ENCODE measurements around the gene HACD1.

Gene HACD1

DNA sequence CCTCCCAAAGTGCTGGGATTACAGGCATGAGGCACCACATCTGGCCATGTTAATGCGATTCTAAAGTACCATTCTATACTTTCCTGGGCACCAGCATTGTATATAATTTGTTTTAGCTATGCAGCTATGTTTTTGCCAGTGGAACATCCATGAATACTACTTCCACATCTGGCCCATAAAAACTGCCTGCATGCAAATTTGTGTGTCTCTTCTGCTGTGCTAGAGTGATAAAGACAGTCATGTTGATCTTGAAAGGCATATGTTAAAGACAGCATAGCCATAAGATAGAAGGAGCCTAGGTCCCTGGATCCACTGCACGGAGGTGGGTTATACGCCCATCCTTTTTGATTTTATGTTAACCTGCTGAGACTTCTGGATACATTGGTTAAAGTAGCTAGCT is 52.3 kb downstream of the HACD1 start:
- DNase-seq = no peak

DNA sequence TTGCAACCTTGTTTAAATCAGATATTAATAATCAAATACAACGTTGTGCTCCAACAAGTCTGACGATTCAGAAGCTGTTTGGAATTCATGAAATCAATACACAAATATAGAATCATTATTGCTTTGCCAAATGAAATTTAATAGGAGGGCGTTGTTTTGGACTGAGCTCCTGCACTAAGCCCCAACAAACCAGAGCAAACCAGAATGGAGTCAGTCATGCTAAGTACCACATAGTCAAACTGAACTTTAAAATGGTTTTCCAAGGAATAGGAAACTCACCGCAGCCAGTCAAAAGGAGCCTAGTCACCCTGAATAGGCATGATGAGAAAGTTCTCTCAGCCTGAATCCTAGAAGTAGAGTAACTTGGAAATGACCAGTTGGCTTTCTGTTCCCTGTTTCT is 53.7 kb downstream of the HACD1 start:
- no peak for DNase-seq

DNA sequence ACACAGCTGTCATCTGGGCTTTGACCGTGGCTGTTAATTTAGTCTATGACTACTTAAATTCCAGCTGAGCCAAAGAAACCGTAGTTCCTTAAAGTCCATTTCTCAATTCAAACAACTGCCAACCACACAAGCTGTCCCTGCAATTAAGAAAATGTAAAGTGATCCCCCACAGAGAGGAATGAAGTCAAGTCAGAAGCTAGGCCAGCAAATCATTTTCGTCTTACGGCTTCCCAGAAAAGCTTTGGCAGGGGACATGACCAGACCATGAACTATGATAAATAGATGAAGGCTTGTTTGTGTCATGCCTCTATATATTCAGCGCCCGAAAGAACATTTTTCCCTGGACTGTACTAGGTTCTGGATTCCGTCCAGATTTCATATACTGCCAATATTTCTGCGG is 54.6 kb downstream of the HACD1 start:
- DNase-seq = no peak

DNA sequence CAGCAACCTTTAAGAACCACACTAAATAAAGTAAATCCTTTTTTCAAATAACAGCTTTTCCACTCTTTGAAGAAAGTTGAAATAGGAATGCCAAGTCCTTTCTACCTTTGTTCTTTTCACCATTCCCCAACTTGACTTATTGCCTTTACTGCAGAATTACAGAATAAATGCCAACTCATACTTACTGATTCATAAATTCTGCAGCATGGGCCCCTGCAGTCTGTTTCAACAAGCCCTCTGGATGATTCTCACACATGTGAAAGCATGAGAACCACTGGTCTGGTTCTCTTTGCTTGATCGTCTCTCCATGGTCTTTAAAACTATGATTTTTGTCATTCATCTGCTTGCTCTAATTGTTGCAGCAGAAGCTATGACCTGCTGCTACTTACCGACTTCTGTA is 56.1 kb downstream of the HACD1 start:
- no peak for DNase-seq

DNA sequence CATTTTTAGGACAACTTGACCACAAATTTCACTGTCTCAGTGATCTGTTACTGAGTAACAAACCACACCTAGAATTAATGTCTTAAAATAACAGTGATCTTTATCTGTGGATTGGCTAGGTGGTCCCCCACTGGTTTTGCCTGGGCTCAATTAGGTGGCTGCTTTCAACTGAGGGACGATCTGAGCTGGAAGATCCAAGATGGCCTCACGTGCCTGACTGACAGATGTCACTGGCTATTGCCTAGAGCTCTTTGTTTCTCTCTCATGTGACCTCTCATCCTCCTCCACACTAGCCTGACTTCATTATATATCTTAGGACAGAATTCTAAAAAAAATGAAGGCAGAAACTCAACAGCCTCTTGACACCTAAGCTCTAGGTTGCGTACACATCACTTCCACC is 59.7 kb downstream of the HACD1 start:
- no peak for DNase-seq

- no peak for DNase-seq
Measured at GRCh38 chr10:17548770-17549169, 68.4 kb downstream of the HACD1 start.

GRCh38 chr10:17548162-17548561 is 69.0 kb downstream of the HACD1 start:
- DNase-seq = no peak

- DNase-seq = no peak
Measured at GRCh38 chr10:17547060-17547459, 70.1 kb downstream of the HACD1 start.

DNA sequence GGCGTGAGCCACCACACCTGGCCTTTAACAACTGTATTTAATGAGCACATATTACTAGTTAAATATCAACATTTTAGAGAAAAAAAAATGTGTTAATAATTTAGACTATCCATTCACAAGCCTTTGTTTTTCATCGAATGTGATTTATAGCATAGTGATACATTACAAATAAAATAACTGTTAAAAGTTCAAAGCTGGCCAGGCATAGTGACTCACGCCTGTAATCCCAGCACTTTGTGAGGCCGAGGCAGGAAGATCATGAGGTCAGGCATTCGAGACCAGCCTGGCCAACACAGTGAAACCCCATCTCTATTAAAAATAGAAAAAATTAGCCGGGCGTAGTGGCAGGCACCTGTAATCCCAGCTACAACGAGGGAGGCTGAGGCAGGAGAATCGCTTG is 72.7 kb downstream of the HACD1 start:
- DNase-seq = no peak
